Calu3 (cell line): Measurements from ENCODE around the gene LSM6. TPM values are rescaled to one million over a fixed set of nuclear protein-coding genes. Genes with fewer than 3 reads are reported as not detected.

Source experiments
- BruUV-seq: library from RNA; stranded (reverse); fragments of 400-500 nt; replicated peaks from 2 replicates; lab custom pipeline; 2021; lab: Mats Ljungman, UMichigan
- CTCF ChIA-PET: fragments of 300-600 bp; sonication (Branson Sonifier 250); formaldehyde crosslinking; loops from one replicate; lab custom pipeline; 2022; ENCODE audit warnings: antibody characterized with exemption; lab: Charles Lee
- DNase-seq: peaks from one replicate; pipeline ENCODE4 v3.0.0; 2022
- H3K27ac Mint-ChIP-seq: one replicate; pipeline ENCODE4 v1.8.0; 2022; ENCODE audit warnings: mixed read lengths; ENCODE audit not compliant: unreplicated experiment
- H3K27me3 Mint-ChIP-seq: one replicate; pipeline ENCODE4 v1.8.0; 2022; ENCODE audit warnings: mixed read lengths; ENCODE audit not compliant: unreplicated experiment
- H3K36me3 Mint-ChIP-seq: one replicate; pipeline ENCODE4 v1.8.0; 2022; ENCODE audit warnings: mild to moderate bottlenecking, moderate library complexity, mixed read lengths; ENCODE audit not compliant: insufficient read depth, unreplicated experiment
- H3K4me1 Mint-ChIP-seq: one replicate; pipeline ENCODE4 v1.8.0; 2022; ENCODE audit warnings: mild to moderate bottlenecking, low read depth, mixed read lengths; ENCODE audit not compliant: unreplicated experiment
- H3K4me3 Mint-ChIP-seq: one replicate; pipeline ENCODE4 v1.8.0; 2022; ENCODE audit warnings: mild to moderate bottlenecking, low read depth, moderate library complexity, mixed read lengths; ENCODE audit not compliant: unreplicated experiment
- H3K9me3 Mint-ChIP-seq: one replicate; pipeline ENCODE4 v1.8.0; 2022; ENCODE audit warnings: low read depth, mixed read lengths; ENCODE audit not compliant: unreplicated experiment
- intact Hi-C: fragments of 100-400 bp; cut with micrococcal nuclease; formaldehyde crosslinking; loops from one replicate; pipeline ENCODE4 v1.10.0; 2022; ENCODE audit not compliant: unreplicated experiment
- total RNA-seq: library from RNA; stranded (reverse); gene quantifications from 2 replicates; pipeline ENCODE4 v1.2.3, GENCODE V29; 2022
- TF ChIP-seq, protein P1 (sequence below): fragments of 200-600 bp; IDR thresholded peaks from one replicate; pipeline ENCODE4 v1.8.0; 2022; ENCODE audit warnings: antibody characterized with exemption; ENCODE audit not compliant: unreplicated experiment

Gene LSM6
- total RNA-seq, 1 experiment from 2014 or later, result 37.1 TPM

- Mint-ChIP-seq H3K4me3 (no peak overlapping the region), H3K27me3 (no peaks in the 10 kb centered on the region)
- no TSS peak for BruUV-seq
Measured at GRCh38 chr4:146154057-146154456, 21.5 kb upstream of the LSM6 start.

DNA sequence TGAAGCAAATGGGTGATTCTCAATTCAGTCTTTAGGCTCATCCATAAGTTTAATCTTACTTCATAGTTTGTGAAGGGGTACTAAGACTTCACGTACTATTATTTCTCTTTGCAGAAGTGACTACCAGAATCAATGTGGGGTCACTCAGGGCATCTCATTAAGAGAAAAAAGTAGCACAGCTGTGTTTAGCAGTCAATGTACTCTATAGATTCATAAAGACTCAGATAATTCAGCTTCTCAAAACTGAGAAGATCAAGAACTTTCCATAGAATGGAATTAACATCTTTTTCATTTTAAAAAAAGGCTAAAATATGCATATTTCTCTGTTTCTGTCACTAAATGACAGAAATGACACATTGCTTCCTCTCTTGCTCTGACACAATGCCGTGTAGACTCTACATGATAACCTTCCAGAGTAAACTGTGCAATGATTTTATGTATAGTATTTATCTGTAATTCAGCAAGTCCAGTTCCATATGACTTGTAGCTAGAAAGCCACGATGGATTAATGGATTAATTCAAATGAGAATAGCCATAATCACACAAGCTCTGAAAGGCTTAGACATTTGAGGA lies 20.3 kb upstream of the LSM6 start:
- no peak overlapping the region for H3K4me3 Mint-ChIP-seq

More at GRCh38 chr4:146154057-146154456, 21.5 kb upstream of the LSM6 start:
- DNase-seq, result no peak
- intact Hi-C loops, result no loop called here
- no peaks in the 10 kb centered on the region for H3K9me3 Mint-ChIP-seq
- CTCF ChIA-PET, result no interaction called here
- no peaks in the 10 kb centered on the region for H3K36me3 Mint-ChIP-seq
- no peak overlapping the region for H3K27ac Mint-ChIP-seq
- TF ChIP-seq, protein P1, sequence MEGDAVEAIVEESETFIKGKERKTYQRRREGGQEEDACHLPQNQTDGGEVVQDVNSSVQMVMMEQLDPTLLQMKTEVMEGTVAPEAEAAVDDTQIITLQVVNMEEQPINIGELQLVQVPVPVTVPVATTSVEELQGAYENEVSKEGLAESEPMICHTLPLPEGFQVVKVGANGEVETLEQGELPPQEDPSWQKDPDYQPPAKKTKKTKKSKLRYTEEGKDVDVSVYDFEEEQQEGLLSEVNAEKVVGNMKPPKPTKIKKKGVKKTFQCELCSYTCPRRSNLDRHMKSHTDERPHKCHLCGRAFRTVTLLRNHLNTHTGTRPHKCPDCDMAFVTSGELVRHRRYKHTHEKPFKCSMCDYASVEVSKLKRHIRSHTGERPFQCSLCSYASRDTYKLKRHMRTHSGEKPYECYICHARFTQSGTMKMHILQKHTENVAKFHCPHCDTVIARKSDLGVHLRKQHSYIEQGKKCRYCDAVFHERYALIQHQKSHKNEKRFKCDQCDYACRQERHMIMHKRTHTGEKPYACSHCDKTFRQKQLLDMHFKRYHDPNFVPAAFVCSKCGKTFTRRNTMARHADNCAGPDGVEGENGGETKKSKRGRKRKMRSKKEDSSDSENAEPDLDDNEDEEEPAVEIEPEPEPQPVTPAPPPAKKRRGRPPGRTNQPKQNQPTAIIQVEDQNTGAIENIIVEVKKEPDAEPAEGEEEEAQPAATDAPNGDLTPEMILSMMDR, result no peak
- H3K4me1 Mint-ChIP-seq, result no peaks in the 10 kb centered on the region

GRCh38 chr4:146158036-146158745 lies 17.3 kb upstream of the LSM6 start:
- Mint-ChIP-seq H3K4me1 (no peaks in the 10 kb centered on the region), H3K4me3 (no peak overlapping the region), H3K36me3 (no peaks in the 10 kb centered on the region), H3K27me3 (no peaks in the 10 kb centered on the region), H3K27ac (no peak overlapping the region), H3K9me3 (no peaks in the 10 kb centered on the region)
- TF ChIP-seq, protein P1, result no peak
- no peak for DNase-seq
- no TSS peak for BruUV-seq
- intact Hi-C loops, result no loop called here
- CTCF ChIA-PET, result interaction anchor here (0.7 kb wide), 1 partner anchor 7 kb away, joined by 3 read pairs; no protein-coding TSS in a partner anchor

More for the DNA sequence above, 20.3 kb upstream of the LSM6 start:
- CTCF ChIA-PET, result interaction anchor here (0.7 kb wide), 1 partner anchor 14 kb away, joined by 8 read pairs; no protein-coding TSS in a partner anchor
- BruUV-seq, result no TSS peak
- no peaks in the 10 kb centered on the region for H3K9me3 Mint-ChIP-seq
- H3K27ac Mint-ChIP-seq, result no peak overlapping the region
- no peak for DNase-seq
- no peaks in the 10 kb centered on the region for H3K36me3 Mint-ChIP-seq
- TF ChIP-seq, protein P1, result no peak
- H3K4me1 Mint-ChIP-seq, result no peaks in the 10 kb centered on the region
- no peaks in the 10 kb centered on the region for H3K27me3 Mint-ChIP-seq
- intact Hi-C loops, result no loop called here

GRCh38 chr4:146159384-146160058 lies 16.0 kb upstream of the LSM6 start:
- no peak overlapping the region for H3K27ac Mint-ChIP-seq
- CTCF ChIA-PET, result no interaction called here
- intact Hi-C loops, result no loop called here
- H3K4me1 Mint-ChIP-seq, result no peaks in the 10 kb centered on the region
- TF ChIP-seq, protein P1, result no peak
- BruUV-seq, result no TSS peak
- no peak for DNase-seq
- H3K27me3 Mint-ChIP-seq, result no peaks in the 10 kb centered on the region
- no peaks in the 10 kb centered on the region for H3K9me3 Mint-ChIP-seq
- H3K36me3 Mint-ChIP-seq, result no peaks in the 10 kb centered on the region
- H3K4me3 Mint-ChIP-seq, result no peak overlapping the region
